Measurements from ENCODE around the gene EYA2. TPM values are rescaled to one million over a fixed set of nuclear protein-coding genes. Genes with fewer than 3 reads are reported as not detected.

EYA2 gene
- total and polyA plus RNA-seq, 2 donors (not counting 3 experiments of a cell fraction or from before 2014, with no cell fraction given) = not detected

DNA sequence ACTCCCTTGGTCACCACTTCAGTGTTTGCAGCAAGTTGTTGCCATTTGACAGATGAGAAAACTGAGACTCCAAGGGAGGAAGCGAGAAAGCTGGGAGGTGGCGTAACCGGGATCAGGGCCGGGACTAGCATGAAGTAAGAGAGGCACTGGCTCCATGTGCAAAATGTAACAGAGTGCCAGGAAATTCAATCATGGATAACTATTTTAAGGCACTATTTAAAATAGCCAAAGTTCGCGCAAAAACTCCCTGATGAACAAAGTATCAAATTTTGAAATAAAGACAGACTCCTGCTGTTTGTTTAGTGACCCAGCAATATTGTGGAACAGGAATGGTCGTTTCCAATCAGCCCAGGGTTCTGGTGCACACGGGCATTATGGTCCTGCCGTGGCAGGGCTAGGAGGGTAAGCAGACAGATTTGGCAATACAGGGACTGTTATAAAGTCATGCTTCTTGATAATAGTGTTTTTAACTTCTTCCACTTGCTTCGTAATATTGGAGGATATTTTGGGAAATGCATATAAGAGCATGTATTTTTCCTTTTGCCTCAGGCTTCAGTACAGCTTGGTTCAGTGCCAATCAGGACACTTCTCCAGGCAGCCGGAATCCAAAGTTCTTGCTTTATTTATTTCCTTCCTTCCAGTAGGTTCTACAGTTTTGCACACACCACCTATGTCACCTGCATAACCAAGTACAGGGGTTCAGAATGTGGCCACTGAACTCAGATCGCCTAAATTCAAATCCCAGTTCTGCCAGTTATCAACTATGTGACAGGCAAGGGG, 141.6 kb downstream of the EYA2 start:
- dilution Hi-C loops (cut with MboI; ENCODE audit: extremely low pct_ligation_motif_present, low sequenced_read_pairs) = no loop called here
- ChIA-PET CTCF (no interaction called here), POLR2A (no interaction called here)
- intact Hi-C loops (cut with micrococcal nuclease) = no loop called here
- H3K36me3 ChIP-seq (ENCODE audit: control insufficient read depth in 2 of 2, extremely low read depth in 1 of 2, insufficient read depth in 2 of 2, low read length in 2 of 2) = no peaks in the 10 kb centered on the region
- no peak overlapping the region for H2AFZ ChIP-seq (ENCODE audit: low read depth, low read length)
- no peaks in the 10 kb centered on the region for H3K27me3 ChIP-seq (ENCODE audit: control insufficient read depth in 2 of 2, insufficient read depth in 2 of 2, low read length in 2 of 2)
- H3K27ac ChIP-seq (ENCODE audit: insufficient read depth, low read depth, low read length) = no peak overlapping the region
- H3K4me3 ChIP-seq (replicated peaks in 1 of 3; ENCODE audit: insufficient read depth in 1 of 3, low read depth in 1 of 3, low read length in 3 of 3) = no peak overlapping the region
- DNase-seq (ENCODE audit: low read depth, low spot score) (no peak), FAIRE-seq (no peak)
- BruUV-seq (replicated peaks) = no TSS peak
- H3K9me1 ChIP-seq (replicated peaks; ENCODE audit: control insufficient read depth, extremely low read depth, insufficient read depth, low read length) = no peaks in the 10 kb centered on the region
- H3K79me2 ChIP-seq (ENCODE audit: control insufficient read depth, insufficient read depth, low read length) = no peaks in the 10 kb centered on the region
- no peaks in the 10 kb centered on the region for H4K20me1 ChIP-seq (replicated peaks; ENCODE audit: control insufficient read depth, extremely low read depth, insufficient read depth, low read length)
- no peaks in the 10 kb centered on the region for H3K4me1 ChIP-seq (ENCODE audit: control insufficient read depth, extremely low read depth, insufficient read depth, low read length)
- H3K9me3 ChIP-seq (replicated peaks; ENCODE audit: control insufficient read depth, insufficient read depth, low read length) = no peaks in the 10 kb centered on the region
- H3K9ac ChIP-seq (replicated peaks; ENCODE audit: extremely low read depth, insufficient read depth, low read length) = no peak overlapping the region
- TF ChIP-seq JUN (IDR thresholded peaks at IDR 0.05; ENCODE audit: borderline replicate concordance, insufficient read depth, insufficient read length, low read depth) (no peak), GATA2 (IDR thresholded peaks at IDR 0.05; ENCODE audit: insufficient read depth, insufficient read length, low read depth, low read length) (no peak), FOS (IDR thresholded peaks at IDR 0.05; ENCODE audit: borderline replicate concordance, insufficient read depth, low read length) (no peak), MYC (IDR thresholded peaks at IDR 0.05; ENCODE audit: low read depth, low read length) (no peak), POLR2AphosphoS5 (IDR thresholded peaks at IDR 0.05; ENCODE audit: insufficient read depth, low read depth, low read length) (no peak), EZH2 (IDR thresholded peaks at IDR 0.05; ENCODE audit: borderline replicate concordance, low read depth, low read length, severe bottlenecking) (no peak), POLR2A (IDR thresholded peaks at IDR 0.05; ENCODE audit: low read depth, low read length) (no peak)
- TF ChIP-seq, protein P1, sequence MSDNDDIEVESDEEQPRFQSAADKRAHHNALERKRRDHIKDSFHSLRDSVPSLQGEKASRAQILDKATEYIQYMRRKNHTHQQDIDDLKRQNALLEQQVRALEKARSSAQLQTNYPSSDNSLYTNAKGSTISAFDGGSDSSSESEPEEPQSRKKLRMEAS (IDR thresholded peaks at IDR 0.05; ENCODE audit: insufficient read depth, insufficient read length) = no peak
- TF ChIP-seq, protein P2, sequence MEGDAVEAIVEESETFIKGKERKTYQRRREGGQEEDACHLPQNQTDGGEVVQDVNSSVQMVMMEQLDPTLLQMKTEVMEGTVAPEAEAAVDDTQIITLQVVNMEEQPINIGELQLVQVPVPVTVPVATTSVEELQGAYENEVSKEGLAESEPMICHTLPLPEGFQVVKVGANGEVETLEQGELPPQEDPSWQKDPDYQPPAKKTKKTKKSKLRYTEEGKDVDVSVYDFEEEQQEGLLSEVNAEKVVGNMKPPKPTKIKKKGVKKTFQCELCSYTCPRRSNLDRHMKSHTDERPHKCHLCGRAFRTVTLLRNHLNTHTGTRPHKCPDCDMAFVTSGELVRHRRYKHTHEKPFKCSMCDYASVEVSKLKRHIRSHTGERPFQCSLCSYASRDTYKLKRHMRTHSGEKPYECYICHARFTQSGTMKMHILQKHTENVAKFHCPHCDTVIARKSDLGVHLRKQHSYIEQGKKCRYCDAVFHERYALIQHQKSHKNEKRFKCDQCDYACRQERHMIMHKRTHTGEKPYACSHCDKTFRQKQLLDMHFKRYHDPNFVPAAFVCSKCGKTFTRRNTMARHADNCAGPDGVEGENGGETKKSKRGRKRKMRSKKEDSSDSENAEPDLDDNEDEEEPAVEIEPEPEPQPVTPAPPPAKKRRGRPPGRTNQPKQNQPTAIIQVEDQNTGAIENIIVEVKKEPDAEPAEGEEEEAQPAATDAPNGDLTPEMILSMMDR (IDR thresholded peaks at IDR 0.05; ENCODE audit: extremely low read depth in 1 of 2, insufficient read depth in 1 of 2, low read depth in 1 of 2, low read length in 2 of 2) = no peak
- H3K4me2 ChIP-seq (ENCODE audit: insufficient read depth, low read length) = no peak overlapping the region

Measured in endothelial cell of umbilical vein (primary cell).